Stimulated activated CD8-positive, alpha-beta memory T cell treated with anti-CD3 and anti-CD28 coated beads, Interleukin-12 subunit alpha, Interleukin-12 subunit beta, amount 100 ng/mL, for 24 hours (primary cell): ENCODE results near the gene PRRX2.
"Not testable (repeated sequence)": the region's sequence is repeated elsewhere in the genome, so short reads cannot be mapped to it uniquely, and the experiment has no call there.

Experiments
- DNase-seq: peaks from one replicate; pipeline ENCODE4 v3.0.0-alpha.2; 2020; ENCODE audit errors: extremely low read depth

Gene PRRX2

DNA sequence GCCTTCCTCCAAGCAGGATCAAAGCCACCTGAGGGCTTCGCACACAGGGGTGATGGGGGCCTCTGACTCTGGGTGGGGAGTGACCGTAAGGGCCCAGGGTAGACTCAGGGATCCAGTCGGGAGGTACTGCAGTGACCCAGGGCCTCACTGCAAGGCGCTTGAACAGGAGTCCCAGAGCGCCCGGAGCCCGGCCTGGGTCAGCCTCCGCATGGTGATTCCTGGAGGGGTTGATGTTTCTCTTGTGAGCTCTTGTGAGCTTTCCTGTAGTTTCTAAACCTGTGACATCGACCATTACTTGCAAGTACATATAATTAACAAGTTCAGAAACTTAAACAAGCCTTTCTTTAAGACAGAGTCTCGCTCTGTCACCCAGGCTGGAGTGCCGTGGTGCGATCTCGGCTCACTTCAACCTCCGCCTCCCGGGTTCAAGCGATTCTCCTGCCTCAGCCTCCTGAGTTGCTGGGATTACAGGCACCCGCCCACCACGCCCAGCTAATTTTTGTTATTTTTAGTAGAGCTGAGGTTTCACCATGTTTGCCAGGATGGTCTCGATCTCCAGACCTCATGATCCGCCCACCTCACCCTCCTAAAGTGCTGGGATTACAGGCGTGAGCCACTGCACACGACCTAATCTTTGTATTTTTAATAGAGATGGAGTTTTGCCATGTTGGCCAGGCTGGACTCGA, 67.6 kb downstream of the PRRX2 start:
- DNase-seq: no peak

DNA sequence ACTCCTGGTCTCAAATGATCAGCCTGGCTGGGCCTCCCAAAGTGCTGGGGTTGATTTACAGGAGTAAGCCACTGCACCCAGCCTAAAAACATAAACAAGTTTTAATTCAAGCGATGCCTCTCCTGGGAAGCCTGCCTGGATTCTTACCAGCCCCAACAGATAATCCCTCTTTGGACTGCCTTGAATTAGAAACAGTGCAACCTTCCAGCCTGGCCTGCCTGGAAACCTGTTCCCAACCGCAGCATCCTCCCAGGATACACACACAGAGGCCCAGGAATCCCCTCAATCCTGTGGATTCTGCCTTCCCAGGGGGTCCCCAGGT, 68.1 kb downstream of the PRRX2 start:
- no peak for DNase-seq

GRCh38 chr9:129735546-129735945, 70.1 kb downstream of the PRRX2 start:
- no peak for DNase-seq

DNA sequence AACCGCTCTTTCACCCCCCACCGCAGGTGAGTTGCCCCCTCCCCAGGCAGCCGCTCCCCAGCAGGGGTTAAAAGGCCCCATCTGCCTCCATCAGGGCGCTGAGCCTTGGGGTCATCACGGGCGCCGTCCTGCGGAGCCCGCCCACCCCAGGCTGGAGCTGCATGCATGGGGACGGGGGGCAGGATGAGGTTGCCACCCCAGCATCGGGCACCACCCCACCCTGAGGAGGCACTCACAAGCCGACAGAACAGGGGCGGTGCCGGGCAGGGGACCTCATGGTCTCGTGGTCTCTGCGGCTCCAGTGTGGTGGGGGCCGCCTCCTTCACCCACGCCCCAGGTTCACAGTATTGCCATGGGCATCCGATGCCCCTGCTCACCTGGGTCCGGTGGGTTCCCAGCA, 70.9 kb downstream of the PRRX2 start:
- no peak for DNase-seq

- peak; percentile 68 for DNase-seq
These were observed 72.2 kb downstream of the PRRX2 start for GRCh38 chr9:129737479-129738274.

DNA sequence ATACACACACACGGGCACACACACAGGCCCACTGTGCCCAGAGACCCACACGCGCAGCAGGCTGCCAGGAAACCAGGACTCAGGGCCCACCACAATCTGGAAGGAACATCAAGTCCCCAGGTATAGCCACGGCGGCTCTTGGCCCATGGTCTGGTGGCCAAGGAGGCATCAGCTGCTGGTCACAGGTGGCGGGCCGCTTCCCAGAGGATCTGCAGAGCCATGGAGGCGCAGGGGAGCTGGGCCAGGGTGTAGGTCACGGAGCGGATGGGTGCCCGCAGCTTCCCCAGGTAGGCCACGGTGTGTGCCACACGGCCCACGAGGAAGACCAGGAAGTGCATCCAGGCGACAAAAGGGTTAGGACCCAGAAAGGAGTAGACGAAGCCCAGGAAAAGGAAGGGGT, 74.0 kb downstream of the PRRX2 start:
- DNase-seq: no peak

GRCh38 chr9:129740174-129740573, 74.7 kb downstream of the PRRX2 start:
- DNase-seq: no peak

- DNase-seq: no peak
These were observed 75.4 kb downstream of the PRRX2 start for GRCh38 chr9:129740666-129741464.

DNA sequence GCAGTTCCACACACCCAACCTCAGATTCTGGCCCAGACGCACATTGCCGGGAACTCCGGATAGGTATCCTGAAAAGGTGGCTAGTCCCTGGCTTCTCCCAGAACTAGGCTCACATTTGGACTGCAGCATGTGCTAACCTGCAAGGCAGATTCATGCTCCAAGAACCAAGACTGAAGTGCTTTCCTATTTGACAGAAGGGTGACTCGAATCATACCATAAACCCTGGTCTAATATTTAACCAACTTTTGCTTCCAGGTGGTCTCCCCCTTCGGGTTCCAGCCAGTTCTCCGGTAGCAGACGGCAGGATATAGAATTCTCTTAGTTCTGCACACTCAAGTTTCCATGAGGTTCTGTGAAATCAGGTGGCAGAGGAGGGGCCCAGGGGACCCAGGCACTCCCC, 79.8 kb downstream of the PRRX2 start:
- DNase-seq: no peak

GRCh38 chr9:129746092-129746777, 80.8 kb downstream of the PRRX2 start:
- no peak for DNase-seq

- DNase-seq: no peak
These were observed 82.8 kb downstream of the PRRX2 start for GRCh38 chr9:129748249-129748648.

GRCh38 chr9:129749052-129749451, 83.6 kb downstream of the PRRX2 start:
- DNase-seq: not testable (repeated sequence)

GRCh38 chr9:129749575-129749974, 84.1 kb downstream of the PRRX2 start:
- DNase-seq: no peak

- no peak for DNase-seq
These were observed 84.7 kb downstream of the PRRX2 start for GRCh38 chr9:129750013-129750638.

GRCh38 chr9:129751841-129752801, 86.7 kb downstream of the PRRX2 start:
- no peak for DNase-seq

DNA sequence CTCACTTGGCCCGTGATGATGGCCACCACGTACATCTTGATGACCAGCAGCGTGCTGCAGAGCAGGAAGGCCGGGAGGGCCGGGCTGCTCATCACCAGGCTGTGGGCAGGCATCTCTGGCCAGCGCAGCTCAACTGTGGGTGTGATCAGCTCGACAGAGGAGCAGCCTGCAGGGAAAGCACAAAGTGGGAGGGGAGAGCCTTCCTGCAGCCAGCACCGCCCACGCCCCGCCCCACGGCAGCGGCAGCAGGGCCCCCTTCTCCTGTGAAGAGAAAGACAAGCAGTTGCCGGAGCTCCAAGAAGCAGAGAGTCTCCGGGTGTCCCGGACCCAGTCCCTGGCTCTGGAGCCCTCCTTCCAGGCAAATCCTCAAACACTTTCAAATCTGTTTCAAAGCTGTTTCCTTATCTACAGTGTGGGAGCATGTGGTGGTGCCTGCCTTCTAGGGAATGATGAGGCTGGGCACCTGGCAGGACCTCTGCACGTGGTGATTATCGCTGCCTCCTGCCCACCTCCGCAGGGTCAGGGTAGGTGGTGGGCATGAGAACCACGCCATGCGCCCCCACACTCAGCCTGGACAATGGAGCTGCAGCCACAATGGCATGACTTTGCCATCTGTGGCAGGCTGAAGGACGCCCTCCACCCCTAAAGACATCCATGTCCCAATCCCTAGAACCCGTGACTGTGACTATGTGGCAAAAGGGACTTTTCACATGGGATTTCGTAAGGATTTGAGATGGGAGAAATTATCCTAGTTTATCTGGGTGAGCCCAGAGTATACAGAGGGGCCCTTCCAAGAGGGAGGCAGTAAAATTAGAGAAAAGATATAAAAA, 87.7 kb downstream of the PRRX2 start, which contains the start of gene PTGES:
Gene PTGES (minus strand): TSS at position 143 of the 830 bp plus-strand sequence. CDS start 30 bp downstream, at position 113.
- DNase-seq: peak; percentile 15

- DNase-seq: no peak
These were observed 89.7 kb downstream of the PRRX2 start for GRCh38 chr9:129755151-129755550.

GRCh38 chr9:129756191-129756590, 90.7 kb downstream of the PRRX2 start:
- no peak for DNase-seq

GRCh38 chr9:129757045-129757444, 91.6 kb downstream of the PRRX2 start:
- no peak for DNase-seq
